AG08395 (cell line): ENCODE measurements around the gene TTN.

Experiments
- DNase-seq: peaks from one replicate; pipeline ENCODE4 v3.0.0; 2012; ENCODE audit warnings: mixed read lengths, low spot score

TTN gene

DNA sequence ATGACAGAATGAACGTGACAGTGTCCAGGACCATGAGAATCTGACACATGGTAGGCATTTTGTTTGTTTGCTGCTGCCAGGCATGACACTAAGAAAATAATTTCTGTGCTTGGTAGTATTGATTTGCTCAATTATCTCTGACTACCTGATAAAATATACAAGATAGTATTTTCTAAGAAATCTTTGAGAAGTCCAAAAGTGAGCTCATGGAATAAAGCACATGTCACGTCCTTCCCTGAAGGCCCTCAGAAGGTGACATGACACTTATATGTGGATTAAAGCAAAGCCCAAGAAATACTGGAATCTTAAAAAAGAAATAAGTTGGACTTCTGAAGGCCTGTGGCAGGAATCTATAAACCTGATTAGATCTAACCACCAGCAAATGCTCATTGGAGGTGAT, 3.8 kb upstream of the TTN start:
- DNase-seq = no peak

DNA sequence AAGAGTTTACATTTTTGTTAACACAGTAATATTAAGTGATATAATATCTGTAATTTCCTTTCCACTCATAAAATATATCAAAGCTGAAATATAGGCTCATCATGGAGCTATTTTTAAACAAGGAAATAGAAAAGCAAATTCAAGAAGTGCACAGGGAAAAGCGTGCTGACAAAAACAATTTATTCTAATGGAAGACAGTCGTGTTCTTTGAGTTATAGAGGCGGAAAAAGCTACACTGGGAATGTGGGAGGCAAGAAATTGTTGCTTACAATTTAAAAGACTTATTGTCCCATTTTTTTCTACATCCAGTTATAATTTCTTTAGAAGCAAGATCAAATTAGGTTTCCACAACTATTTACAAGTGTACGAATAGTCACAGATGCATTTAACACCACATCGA, 3.2 kb upstream of the TTN start:
- DNase-seq = no peak

DNA sequence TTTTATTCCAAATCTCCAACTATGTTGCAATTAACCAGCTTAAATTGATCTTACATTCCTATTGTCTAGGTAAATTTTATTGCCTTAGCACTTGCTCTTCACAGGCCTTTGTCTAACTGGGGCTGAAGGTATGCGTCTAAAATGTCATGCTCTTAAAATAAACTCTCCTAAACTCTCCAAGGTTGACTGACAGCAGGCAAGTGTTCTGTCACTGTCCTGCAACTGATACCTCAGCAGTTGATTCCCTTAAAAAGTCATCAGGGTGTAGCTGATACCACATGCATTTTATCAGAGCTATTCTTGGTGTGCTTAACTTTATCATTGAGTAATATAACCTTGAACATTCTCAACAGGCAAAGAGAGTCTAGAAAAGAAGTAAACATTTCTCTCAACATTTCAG, 680 bp downstream of the TTN start:
- no peak for DNase-seq

DNA sequence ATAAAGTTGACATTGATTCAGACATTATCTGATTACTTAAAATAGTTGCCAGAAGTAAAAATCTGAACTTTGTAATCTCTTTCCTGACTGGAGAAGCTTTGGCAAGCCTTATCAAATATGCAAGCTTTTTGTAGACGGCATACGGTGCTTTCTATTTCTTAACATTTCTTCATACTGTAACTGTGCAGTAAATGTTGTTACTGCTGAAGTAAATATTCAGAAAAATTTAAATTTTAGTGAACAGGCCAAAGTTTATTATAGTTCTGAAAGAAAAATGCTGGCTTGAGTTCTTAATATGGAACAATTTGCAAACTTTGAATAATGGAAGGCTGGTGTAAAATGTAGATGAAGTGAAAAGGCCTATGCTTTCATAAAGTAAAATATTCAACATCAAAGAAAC, 1.8 kb downstream of the TTN start:
- DNase-seq = no peak

DNA sequence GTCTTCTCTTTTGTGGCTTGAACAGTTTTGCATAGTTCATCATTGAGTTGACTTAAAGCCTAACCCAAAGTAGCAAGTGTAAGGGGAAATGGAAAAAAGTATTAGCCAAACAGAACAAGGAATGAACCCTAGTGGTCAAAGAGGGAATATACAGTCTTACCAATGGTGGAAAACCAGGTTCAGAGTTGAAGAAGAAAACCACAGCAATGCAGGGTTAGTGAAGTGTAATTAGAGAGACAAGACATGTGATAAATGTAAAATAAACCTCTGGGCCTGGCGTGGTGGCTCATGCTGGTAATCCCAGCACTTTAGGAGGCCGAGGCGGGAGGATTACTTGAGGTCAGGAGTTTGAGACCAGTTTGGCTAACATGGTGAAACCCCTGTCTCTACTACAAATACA, 2.4 kb downstream of the TTN start:
- peak; percentile 28 for DNase-seq

DNA sequence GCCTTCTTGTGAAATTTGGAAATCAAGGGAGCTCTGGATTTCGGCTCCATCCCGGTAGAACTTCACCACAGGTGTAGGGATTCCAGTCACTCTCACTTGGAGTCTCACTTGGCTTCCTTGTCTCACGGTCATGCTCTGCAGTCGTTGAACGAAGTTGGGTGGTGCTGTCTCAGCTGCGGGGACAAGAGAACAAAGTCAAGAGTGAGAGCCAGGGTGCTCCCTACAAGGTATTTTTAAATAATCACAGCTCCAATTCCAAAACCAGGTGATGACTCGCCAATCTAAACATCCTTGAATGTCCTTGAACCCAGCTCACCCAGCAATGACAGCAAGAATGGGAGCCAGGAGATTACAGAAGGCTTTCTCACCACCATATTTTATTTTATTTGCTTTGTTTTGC, 6.7 kb downstream of the TTN start:
- no peak for DNase-seq

DNA sequence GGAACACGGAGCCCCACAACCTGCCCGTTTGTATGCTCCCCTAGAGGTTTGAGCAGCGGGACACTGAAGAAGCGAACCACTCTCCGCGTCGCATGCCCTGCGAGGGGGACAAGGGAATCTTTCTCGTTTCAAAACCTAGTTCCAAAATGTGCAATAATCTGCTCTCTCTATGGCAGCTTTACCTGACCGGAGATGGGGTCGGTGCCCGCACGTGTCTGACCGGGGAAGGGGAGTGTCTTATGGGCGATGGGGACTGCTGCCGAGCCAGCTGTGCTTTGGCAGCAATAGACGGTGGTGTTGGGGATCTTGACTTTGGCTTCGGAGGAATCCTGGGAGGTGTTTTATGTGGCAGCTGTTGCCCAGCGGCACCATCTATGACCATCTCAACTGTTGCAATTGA, 7.9 kb downstream of the TTN start:
- no peak for DNase-seq

DNA sequence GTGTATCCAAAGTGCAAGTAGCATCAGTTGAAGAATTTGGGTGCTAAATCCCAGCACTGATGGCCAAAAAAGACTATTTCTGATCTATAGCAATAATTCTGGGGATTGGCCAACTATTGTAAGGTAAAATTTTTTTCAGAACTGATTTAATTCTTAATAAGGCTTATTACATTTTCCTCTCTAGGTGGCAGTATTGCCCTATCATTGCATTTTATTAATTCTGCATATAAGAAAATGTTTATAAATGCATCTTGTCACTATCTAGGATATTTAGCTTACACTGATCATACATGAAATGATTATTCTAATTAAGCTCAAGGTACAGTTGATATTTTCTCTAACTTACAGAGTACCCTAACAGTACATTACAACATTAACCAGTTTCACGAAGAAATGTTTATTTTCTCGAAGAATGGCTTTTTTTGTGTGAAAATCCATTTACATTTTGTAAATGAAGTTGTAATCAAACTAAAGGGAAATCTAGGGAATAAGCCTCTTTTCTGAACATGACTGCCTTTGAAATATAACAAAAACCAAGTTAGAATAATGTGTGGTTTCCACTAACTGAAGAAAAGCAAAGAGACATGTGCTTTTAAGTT, 11.0 kb downstream of the TTN start:
- peak; percentile 40 for DNase-seq

DNA sequence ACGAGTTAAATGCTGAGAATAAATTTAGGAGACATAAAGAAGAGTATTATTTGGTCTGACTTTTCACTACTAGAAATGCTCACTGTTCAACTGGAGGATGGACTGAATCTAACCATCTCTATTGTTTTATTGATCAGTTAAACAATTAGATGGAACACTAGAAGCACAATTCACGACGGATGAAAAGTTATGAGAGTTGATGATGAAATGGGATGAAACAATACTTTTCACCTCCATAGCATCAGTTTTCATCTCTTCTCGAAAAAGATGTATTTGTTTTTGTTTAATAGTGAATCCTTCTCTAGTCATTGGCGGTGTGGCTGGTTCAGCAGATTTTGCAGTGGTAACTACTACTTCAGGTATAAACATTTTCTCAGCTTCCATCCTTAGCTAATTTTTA, 19.3 kb downstream of the TTN start:
- no peak for DNase-seq

DNA sequence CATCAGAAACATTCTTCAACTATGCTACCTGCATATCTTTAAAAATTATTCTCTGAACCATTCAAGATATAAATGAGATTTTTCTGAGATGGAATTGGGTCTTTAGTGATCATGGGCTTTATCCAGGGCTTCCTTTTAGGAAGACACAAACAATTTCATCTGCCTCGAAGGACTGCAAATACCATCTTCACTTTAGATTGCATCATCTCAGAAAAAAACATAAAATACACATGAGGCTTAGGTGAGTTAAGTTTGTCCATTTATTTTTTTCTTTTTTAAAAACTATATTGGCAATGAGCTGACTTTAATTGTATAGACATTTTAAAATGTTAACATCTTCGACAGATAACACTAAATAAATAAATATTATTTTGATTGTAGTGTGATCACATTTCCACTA, 20.1 kb downstream of the TTN start:
- DNase-seq = no peak

DNA sequence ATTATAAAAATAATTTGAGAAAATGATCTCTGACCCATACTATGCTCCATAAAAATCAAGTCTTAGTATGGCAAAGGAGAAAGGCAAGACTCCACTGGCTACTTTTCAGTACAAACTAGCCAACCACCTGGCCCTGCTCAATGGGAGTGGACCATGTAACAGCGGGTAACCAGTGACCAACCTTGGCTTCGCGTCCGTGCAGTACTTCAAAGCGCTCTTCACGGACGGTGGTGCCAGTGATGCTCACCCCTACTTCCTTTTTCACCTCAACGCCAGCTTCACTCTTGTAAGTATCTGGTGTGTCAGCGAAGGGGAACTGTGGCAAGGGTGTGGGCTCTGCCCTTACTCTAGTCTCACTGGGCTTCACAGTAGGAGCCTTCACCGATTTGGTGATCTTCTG, 23.3 kb downstream of the TTN start:
- DNase-seq = no peak

DNA sequence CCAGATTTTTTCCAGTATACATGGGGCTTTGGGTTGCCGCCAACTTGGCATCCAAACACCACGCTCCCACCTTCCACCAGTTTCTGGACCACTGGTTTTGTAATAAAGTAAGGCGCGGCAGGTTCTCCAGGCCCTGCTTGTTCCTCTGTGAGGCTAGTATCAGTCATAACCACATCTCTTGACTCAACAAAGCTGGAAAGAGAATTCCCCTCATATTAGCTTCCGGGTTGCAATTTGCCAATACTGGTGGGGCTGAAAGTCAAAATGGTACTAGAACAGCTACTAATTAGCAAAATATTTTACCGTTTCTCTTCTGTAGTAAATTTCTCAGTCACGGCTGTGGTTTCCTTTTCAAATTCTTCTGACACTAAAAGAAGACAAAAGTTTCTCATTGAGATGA, 25.0 kb downstream of the TTN start:
- no peak for DNase-seq

DNA sequence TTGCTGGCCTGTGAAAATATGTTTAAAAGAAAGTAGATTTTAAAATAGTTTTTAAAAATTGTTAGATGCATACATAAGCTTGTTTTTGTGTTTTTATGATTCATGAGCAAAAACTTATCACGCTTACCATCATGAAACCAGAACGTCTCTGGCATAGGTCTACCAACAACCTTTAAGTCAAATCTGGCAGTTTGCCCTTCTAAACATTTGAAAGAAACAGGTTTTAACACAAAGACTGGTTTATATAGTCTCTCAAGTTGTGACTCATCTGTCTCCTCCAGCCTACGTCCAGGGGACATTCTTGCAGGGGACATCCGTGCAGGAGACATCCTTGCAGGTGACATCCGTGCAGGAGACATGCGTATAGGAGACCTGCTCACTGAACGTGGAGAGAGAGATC, 29.6 kb downstream of the TTN start:
- no peak for DNase-seq

DNA sequence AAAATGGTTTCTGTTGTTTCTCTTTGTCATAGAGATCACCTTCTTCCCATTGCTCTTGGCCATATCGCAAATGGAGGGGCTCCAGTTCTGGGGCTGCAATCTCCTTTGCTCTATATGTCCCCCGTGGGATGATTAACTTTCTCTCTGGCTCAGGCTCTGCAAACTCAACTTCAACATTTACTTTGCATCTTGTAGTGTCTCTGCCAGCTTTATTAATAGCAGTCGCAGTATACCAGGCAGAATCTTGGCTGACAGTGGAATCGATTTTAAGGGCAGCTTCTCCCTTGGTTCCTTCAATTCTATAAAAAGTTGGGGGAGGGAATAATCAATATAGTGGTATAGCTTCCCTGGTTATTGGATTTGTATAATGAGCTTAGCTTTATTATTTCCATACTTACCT, 30.5 kb downstream of the TTN start:
- DNase-seq = no peak

DNA sequence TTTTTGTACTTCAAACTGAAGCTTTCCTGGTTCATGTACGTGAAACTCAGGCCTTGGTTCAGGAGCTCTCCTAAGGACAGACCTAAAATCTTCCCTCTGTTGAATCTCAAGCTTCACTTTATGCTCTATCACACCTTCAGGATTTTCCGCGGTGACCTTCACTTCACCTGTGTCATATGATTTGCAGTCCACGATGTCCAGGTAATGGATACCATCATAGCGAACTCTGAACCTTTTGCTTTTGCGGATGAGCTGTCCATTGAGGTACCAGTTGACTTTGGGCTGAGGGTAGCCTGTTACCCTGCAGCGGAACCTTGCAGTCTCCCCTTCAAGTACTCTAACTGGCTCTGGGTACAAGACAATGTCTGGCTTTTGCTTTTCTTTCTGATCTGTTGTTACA, 31.2 kb downstream of the TTN start:
- no peak for DNase-seq

DNA sequence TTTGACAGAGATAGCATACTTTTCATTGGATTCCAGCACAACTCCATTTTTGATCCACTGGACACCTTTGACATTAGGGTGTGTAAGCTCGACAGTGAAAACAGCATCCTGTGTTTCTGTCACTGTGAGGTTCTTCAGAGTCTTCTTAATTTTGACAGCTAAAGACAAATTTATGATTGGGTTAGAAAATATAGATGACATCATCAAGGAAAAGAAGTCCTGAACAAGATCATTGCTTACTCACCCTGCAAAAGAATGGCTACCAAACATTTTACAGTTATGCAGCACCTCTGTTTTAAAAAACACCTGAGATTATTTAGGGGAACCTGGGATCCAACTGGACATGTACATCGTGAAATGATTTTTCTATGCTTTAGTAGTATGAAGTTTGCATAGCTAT, 36.7 kb downstream of the TTN start:
- no peak for DNase-seq

DNA sequence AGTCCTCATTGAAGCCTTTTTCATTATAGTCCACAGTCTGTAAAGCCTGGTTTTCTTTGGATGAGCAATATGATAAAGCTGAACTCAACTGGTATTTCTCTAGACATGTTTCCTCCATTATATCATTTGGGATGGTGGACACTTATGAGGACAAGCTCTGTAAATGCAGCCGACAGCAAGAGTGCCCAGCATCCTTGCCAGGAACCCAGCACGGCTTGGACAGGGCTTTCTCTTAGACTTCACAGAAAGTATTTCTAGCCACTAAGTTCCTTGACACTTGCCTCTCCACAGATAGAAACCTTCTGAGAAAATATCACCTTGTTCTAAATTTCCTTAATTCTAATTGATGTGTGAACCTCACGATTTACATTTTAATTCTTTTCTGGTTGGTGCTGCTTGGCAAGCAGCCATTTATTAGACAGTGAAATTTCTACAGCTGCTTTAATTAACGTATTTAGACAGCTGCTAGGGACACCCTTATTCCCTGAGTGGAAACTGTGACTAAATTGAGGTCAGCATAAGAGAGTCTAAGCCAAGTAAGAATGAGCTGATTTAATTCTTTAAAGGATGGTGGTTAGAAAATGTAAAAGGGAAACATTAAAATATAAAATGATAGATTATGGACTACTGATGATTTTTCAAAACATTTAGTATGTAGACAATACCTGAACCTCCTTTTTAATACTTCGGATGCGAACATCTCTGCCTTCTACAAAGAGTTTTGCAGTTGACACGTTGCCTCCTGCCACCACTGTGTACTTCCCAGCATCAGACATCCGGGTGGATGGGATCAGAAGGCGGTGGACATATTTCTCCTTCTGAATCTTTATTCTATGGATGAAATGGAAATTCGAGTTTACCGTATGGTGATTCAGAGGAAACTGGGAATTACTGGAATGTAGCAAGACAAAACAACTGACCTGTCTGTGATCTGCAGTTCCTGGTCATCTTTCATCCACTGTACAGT, 39.8 kb downstream of the TTN start:
- no peak for DNase-seq

DNA sequence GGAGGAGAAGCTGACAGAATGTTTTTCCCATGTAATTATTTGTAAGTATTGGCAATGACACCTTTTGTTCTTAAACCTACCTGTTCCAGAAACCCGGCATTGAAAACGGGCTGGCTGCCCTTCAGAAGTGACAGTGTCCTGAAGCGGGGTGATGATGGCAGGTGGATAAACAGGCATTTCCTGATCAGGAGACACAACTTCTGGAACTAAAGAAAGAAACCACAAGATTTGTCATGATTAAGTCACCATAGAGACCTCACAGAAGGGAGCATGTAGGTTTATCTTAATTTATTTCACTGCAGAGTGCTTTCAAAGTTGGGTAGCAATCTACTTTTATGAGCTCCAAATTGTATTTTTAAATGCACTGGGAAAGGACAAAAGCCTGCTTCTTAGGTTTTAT, 43.1 kb downstream of the TTN start:
- no peak for DNase-seq

DNA sequence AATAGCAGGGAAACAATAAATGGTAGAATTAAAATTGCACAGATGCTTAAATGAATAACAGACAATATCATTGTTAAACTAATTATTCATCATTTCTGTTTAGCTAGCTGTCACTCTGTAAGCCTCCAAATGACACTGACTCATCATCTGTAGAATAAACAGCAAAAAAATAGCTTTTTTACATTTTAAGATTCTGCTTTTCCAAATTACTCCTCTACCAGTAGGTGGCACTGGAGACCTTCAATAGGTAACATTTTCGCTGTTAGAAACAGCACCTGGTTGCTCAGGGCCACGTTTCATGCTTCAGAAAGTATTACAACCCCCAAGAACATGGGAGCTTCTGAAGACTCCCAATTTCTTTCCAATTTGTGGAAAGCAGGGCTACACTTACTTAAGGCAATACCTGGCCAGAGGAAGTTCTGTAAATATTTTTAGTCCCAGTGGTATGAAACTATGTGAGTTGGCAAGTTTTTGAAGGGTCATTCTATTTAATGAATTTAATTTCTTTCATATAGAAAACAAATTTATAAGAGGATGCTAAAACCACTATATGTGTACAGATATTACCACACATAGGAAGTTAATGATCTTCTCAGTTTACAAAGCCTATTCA, 45.4 kb downstream of the TTN start:
- peak; percentile 14 for DNase-seq

DNA sequence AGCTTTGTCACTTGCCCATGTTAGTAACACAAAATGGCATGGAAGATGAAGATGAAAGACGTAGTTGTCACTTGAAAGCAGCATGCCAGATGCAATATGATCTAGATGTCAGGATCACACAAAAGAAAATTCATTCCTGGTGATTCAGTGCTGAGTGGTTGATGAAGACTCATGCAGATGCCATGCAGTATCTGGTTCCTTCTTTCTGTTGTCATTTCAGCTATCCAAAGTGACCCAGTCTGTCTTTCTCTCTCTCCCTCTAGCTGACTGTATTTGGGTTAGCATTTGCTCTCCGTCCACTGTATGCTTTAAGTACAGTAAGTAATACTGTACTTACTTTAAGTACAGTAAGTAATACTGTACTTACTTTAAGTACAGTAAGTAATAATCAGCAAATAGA, 50.4 kb downstream of the TTN start:
- DNase-seq = peak; percentile 57

DNA sequence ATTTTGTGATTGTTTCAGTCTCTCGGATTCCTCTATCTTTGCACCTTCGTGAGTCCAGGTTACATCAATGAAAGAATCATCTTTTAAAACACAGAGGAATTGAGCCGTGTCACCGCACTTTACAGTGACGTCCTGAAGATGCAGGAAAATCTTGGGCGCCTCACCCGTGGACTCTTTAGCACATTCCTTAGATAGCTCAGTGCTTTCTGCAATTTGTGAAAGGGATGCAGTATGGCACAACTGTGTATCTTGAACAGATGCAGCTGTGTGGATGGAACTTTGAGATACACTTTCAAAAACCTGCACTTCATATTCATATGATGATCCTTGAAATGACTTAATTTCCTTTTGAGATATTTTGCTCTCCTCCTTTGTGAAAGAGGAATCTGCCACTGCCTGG, 50.9 kb downstream of the TTN start:
- DNase-seq = no peak

DNA sequence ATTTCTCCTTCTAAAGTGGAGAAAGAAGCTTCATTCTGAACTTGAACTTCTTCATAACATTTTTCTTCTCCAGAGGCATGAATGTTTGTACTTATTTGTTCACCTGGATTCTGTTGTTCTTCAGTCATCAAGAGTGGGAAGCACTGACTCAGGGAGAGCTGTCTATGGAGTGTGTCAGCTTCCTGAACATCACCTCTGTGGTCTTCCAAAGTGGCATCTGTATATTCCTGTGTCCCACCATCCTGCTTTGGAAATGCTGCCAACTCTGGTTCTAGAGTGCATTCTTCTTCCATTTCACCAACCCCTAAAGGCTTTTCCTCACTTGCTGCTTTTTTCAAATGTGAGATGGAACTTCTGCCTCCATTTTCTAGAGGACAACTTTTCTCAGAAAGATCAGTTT, 59.5 kb downstream of the TTN start:
- no peak for DNase-seq

DNA sequence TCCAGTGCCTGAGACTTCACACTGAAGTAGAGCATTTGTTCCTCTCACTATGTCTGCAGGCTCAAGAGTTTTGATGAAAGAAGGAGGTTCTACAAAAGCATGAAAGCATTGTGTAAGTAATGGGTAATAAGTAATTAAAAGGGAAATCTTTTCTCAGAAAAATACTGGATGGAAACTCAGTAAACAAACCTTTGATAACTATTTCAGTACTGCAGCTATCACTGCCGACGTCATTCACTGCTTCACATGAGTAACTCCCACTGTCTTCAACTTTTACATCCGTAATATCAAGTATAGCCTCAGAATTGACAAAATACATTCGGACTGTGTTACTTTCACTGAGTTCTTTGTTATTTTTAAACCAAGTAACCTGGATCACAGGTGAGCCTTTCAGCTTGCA, 72.7 kb downstream of the TTN start:
- DNase-seq = no peak
